HepG2 (cell line): ENCODE measurements around the gene PHF5A. TPM values are rescaled to one million over a fixed set of nuclear protein-coding genes. Genes with fewer than 3 reads are reported as not detected.

Source experiments
- ATAC-seq: fragments of 200-7000 bp; cut with Tn5 transposase; 3 replicates; pipeline ENCODE4 v1.9.1; 2020; ENCODE audit warnings: mild to moderate bottlenecking, moderate library complexity
- BruUV-seq: library from RNA; stranded (reverse); fragments of 400-500 nt; replicated peaks from 2 replicates; lab custom pipeline; 2021; lab: Mats Ljungman, UMichigan
- CTCF ChIA-PET: fragments of 300-600 bp; formaldehyde crosslinking; extraction: SDS; loops from one replicate; lab custom pipeline; 2021; ENCODE audit warnings: low total read pairs, inconsistent platforms, low intra/inter-chr PET ratio; lab: Yijun Ruan, JAX
- POLR2A ChIA-PET: fragments of 350-600 bp; sonication (Branson Sonifier 250); formaldehyde crosslinking; loops from one replicate; lab custom pipeline; 2020; ENCODE audit warnings: antibody characterized with exemption, inconsistent platforms; lab: Yijun Ruan, JAX
- DNase-seq: peaks from one replicate; pipeline ENCODE4 v3.0.0-alpha.2; 2015; ENCODE audit warnings: low spot score
- FAIRE-seq: peaks from 3 replicates; lab custom pipeline; 2011; peaks lifted over from hg19 to GRCh38; lab: Jason Lieb, UNC
- H2AFZ ChIP-seq: one replicate; pipeline ENCODE4 v1.6.1; 2011; ENCODE audit warnings: low read length, inconsistent platforms
- H3K27ac ChIP-seq: fragments of 300-600 bp; 3 replicates; pipeline ENCODE4 v1.8.0; 2011; ENCODE audit warnings: mixed run types, mild to moderate bottlenecking, mixed read lengths, low read length, inconsistent platforms; ENCODE audit not compliant: insufficient read depth; ENCODE audit errors: extremely low read length
- H3K27me3 ChIP-seq, 2 experiments: fragments of 200-600 bp in 1 of 2; 2 replicates in 1 of 2; 3 replicates in 1 of 2; pipeline versions ENCODE4 v1.6.0 to v1.8.0; 2011; ENCODE audit warnings: low read length in 2 of 2, mild to moderate bottlenecking in 2 of 2, moderate library complexity in 2 of 2, inconsistent platforms in 1 of 2; ENCODE audit not compliant: insufficient read depth in 2 of 2, control insufficient read depth in 1 of 2
- H3K36me3 ChIP-seq, 2 experiments: fragments of 200-600 bp in 1 of 2; replicated peaks in 1 of 2; 2 replicates in 1 of 2; 3 replicates in 1 of 2; pipeline versions ENCODE4 v1.5.1 to v1.8.0; 2011; ENCODE audit warnings: low read length in 2 of 2, inconsistent platforms in 1 of 2; ENCODE audit not compliant: insufficient read depth in 2 of 2, control insufficient read depth in 1 of 2
- H3K4me1 ChIP-seq: 2 replicates; pipeline ENCODE4 v1.5.1; 2012; ENCODE audit warnings: low read length, inconsistent platforms; ENCODE audit not compliant: insufficient read depth
- H3K4me2 ChIP-seq: 2 replicates; pipeline ENCODE4 v1.6.0; 2011; ENCODE audit warnings: low read depth, low read length, inconsistent platforms
- H3K4me3 ChIP-seq, 3 experiments: fragments of 200-600 bp in 1 of 3; sonication (generic), shearing (Covaris generic) in 1 of 3; replicated peaks in 1 of 3; 2 replicates each; pipeline ENCODE4 v1.5.1; 2011 to 2016; ENCODE audit warnings: low read length in 3 of 3, inconsistent platforms in 2 of 3, low read depth in 2 of 3, mild to moderate bottlenecking in 2 of 3, control low read depth in 1 of 3, mixed read lengths in 1 of 3; ENCODE audit not compliant: insufficient read depth in 1 of 3
- H3K79me2 ChIP-seq: one replicate; pipeline ENCODE4 v1.6.1; 2011; ENCODE audit warnings: low read length, inconsistent platforms; ENCODE audit not compliant: insufficient read depth
- H3K9ac ChIP-seq: 2 replicates; pipeline ENCODE4 v1.6.0; 2011; ENCODE audit warnings: mild to moderate bottlenecking, low read depth, low read length, inconsistent platforms; ENCODE audit not compliant: insufficient read depth
- H3K9me3 ChIP-seq: 2 replicates; pipeline ENCODE4 v1.5.1; 2012; ENCODE audit warnings: mild to moderate bottlenecking, low read length
- H4K20me1 ChIP-seq: 2 replicates; pipeline ENCODE4 v1.6.0; 2011; ENCODE audit warnings: inconsistent platforms, mild to moderate bottlenecking, low read length, moderate library complexity; ENCODE audit not compliant: insufficient read depth
- ATRX ChIP-seq: sonication (generic); formaldehyde crosslinking; IDR thresholded peaks from 2 replicates; pipeline ENCODE4 v1.4.0; 2020; ENCODE audit warnings: missing genetic modification reagents, borderline replicate concordance
- BRCA1 ChIP-seq: sonication (generic); formaldehyde crosslinking; IDR thresholded peaks from 2 replicates; pipeline ENCODE4 v1.4.0; 2020; ENCODE audit warnings: missing genetic modification reagents
- DR1 ChIP-seq: sonication (generic); formaldehyde crosslinking; IDR thresholded peaks from 2 replicates; pipeline ENCODE4 v1.8.0; 2021; ENCODE audit warnings: mild to moderate bottlenecking, missing genetic modification reagents, inconsistent platforms
- ELF3 ChIP-seq: IDR thresholded peaks from 2 replicates; pipeline ENCODE4 v1.6.1; 2016; ENCODE audit warnings: missing genetic modification reagents, missing compliant biosample characterization
- FLYWCH1 ChIP-seq: sonication (generic); formaldehyde crosslinking; IDR thresholded peaks from 2 replicates; pipeline ENCODE4 v1.8.1; 2023; ENCODE audit warnings: mild to moderate bottlenecking, missing genetic modification reagents
- FOXA3 ChIP-seq: IDR thresholded peaks from 2 replicates; pipeline ENCODE4 v1.6.1; 2016; ENCODE audit warnings: missing genetic modification reagents, missing compliant biosample characterization
- GATAD2A ChIP-seq: IDR thresholded peaks from 2 replicates; pipeline ENCODE4 v1.6.1; 2016
- GPN1 ChIP-seq: sonication (generic); formaldehyde crosslinking; IDR thresholded peaks from 2 replicates; pipeline ENCODE4 v1.5.1; 2020; ENCODE audit warnings: missing genetic modification reagents, borderline replicate concordance
- HNF1B ChIP-seq: sonication (generic); formaldehyde crosslinking; IDR thresholded peaks from 2 replicates; pipeline ENCODE4 v1.5.1; 2020; ENCODE audit warnings: mild to moderate bottlenecking, moderate library complexity, missing genetic modification reagents
- JUND ChIP-seq: sonication (generic); formaldehyde crosslinking; IDR thresholded peaks from 2 replicates; pipeline ENCODE4 v1.8.0; 2022; ENCODE audit warnings: mild to moderate bottlenecking, missing genetic modification reagents
- MBD4 ChIP-seq: IDR thresholded peaks from 2 replicates; pipeline ENCODE4 v1.6.1; 2012; ENCODE audit warnings: low read length, inconsistent platforms, borderline replicate concordance
- NFE2 ChIP-seq: sonication (generic); formaldehyde crosslinking; IDR thresholded peaks from 2 replicates; pipeline ENCODE4 v1.4.0; 2020; ENCODE audit warnings: missing genetic modification reagents
- REXO4 ChIP-seq: sonication (generic); formaldehyde crosslinking; IDR thresholded peaks from 2 replicates; pipeline ENCODE4 v1.8.0; 2022; ENCODE audit warnings: missing genetic modification reagents, mild to moderate bottlenecking, borderline replicate concordance
- RFXANK ChIP-seq: IDR thresholded peaks from 2 replicates; pipeline ENCODE4 v1.6.1; 2016
- SIX1 ChIP-seq: sonication (generic); formaldehyde crosslinking; IDR thresholded peaks from 2 replicates; pipeline ENCODE4 v1.4.0; 2020; ENCODE audit warnings: missing genetic modification reagents, borderline replicate concordance
- TBL1XR1 ChIP-seq: fragments of 150-350 bp; IDR thresholded peaks from 2 replicates; pipeline ENCODE4 v1.6.1; 2014; ENCODE audit warnings: borderline replicate concordance, low read length; ENCODE audit not compliant: partially characterized antibody
- ZNF652 ChIP-seq: IDR thresholded peaks from 2 replicates; pipeline ENCODE4 v1.6.1; 2016; ENCODE audit warnings: low read depth, borderline replicate concordance
- ZSCAN31 ChIP-seq: sonication (generic); formaldehyde crosslinking; IDR thresholded peaks from 2 replicates; pipeline ENCODE4 v1.5.0; 2020; ENCODE audit warnings: low read depth, mild to moderate bottlenecking, missing genetic modification reagents
- WGBS: methylation state at CpG from one replicate; pipeline ENCODE4 v1.1.6; 2017; ENCODE audit warnings: low lambda C conversion rate; 5-methylcytosine and 5-hydroxymethylcytosine counted together
- in situ Hi-C: cut with HindIII; loops from 2 replicates; pipeline ENCODE4 v1.10.0; 2017; ENCODE audit warnings: low pct_unique_long_range_greater_than_20kb; ENCODE audit not compliant: extremely low pct_ligation_motif_present
- intact Hi-C: fragments of 100-400 bp; cut with micrococcal nuclease; formaldehyde crosslinking; loops from one replicate; pipeline ENCODE4 v1.10.0; 2022; ENCODE audit not compliant: unreplicated experiment
- polyA plus RNA-seq, 8 experiments: library from polyadenylated mRNA; depleted of rRNA in 3 of 8; stranded (reverse) in 7 of 8; unstranded in 1 of 8; fragments of >200 nt; fragmentation: Illumina TruSeq in 4 of 8; extraction: Trizol in 4 of 8; gene quantifications; 2 replicates each; pipeline versions ENCODE4 v1.2.1 to v1.2.3, GENCODE V29; 2011 to 2016; ENCODE audit warnings: low read depth in 4 of 8, missing spikeins in 1 of 8, mixed read lengths in 1 of 8; ENCODE audit not compliant: insufficient read depth in 1 of 8
- total RNA-seq, 5 experiments: library from RNA; depleted of rRNA; stranded (reverse); fragments of >200 nt; fragmentation: Illumina TruSeq; extraction: Trizol; gene quantifications; 2 replicates each; pipeline ENCODE4 v1.2.3, GENCODE V29; 2016; ENCODE audit warnings: low read depth in 1 of 5

Gene PHF5A
- total and polyA plus RNA-seq, 2 of the 13 experiments (the other 11 are each of a cell fraction or from before 2014, with no cell fraction given), result 56.6 to 105 TPM

GRCh38 chr22:41481131-41481830 lies 12.8 kb upstream of the PHF5A start:
- FAIRE-seq (no peak), DNase-seq (no peak), ATAC-seq (no peak)
- in situ Hi-C loops, result no loop called here
- Histone ChIP-seq H3K4me3 (no peak overlapping the region), H2AFZ (no peak overlapping the region), H3K79me2 (peaks cover 83% of the 10 kb centered on the region), H3K27ac (no peak overlapping the region), H3K9ac (no peak overlapping the region), H3K4me1 (peaks cover 2% of the 10 kb centered on the region; the same call in 1 of the 2 replicates), H3K4me2 (no peak overlapping the region), H3K9me3 (no peaks in the 10 kb centered on the region), H4K20me1 (0 out of 2 replicates have a peak, but pooled peaks cover 7% of the 10 kb centered on the region), H3K36me3 (peaks cover 4 to 11% of the 10 kb centered on the region in 2 experiments; a peak in 4 of 5 replicates), H3K27me3 (no peaks in the 10 kb centered on the region)
- intact Hi-C loops, result no loop called here
- no peak for TF ChIP-seq ZNF652 (CRISPR knock-in tag)
- TF ChIP-seq JUND (CRISPR knock-in tag), result no peak
- WGBS, result 98% methylated on average over 10 of the region's 15 CpGs
- no TSS peak for BruUV-seq
- POLR2A ChIA-PET, result no interaction called here
- CTCF ChIA-PET, result no interaction called here

GRCh38 chr22:41480397-41480735 lies 11.9 kb upstream of the PHF5A start:
- FAIRE-seq, result no peak
- Histone ChIP-seq H4K20me1 (0 out of 2 replicates have a peak, but pooled peaks cover 7% of the 10 kb centered on the region), H3K4me1 (peaks cover 11% of the 10 kb centered on the region), H3K27ac (no peak overlapping the region), H3K4me3 (no peak overlapping the region), H3K27me3 (no peaks in the 10 kb centered on the region), H2AFZ (no peak overlapping the region), H3K9me3 (no peaks in the 10 kb centered on the region), H3K79me2 (peaks cover 83% of the 10 kb centered on the region), H3K9ac (no peak overlapping the region), H3K4me2 (no peak overlapping the region), H3K36me3 (peaks cover 4 to 11% of the 10 kb centered on the region in 2 experiments; a peak in 4 of 5 replicates)
- no peak for DNase-seq
- no TSS peak for BruUV-seq
- no peak for ATAC-seq
- ChIA-PET CTCF (no interaction called here), POLR2A (no interaction called here)
- in situ Hi-C loops, result no loop called here
- 92% methylated on average over 6 of the region's 7 CpGs for WGBS
- intact Hi-C loops, result no loop called here
- TF ChIP-seq GATAD2A, result no peak
- TF ChIP-seq ZSCAN31 (CRISPR knock-in tag), result no peak
- no peak for TF ChIP-seq RFXANK (CRISPR knock-in tag)
- no peak for TF ChIP-seq ELF3 (CRISPR knock-in tag)
- TF ChIP-seq DR1 (CRISPR knock-in tag), result no peak
- TF ChIP-seq GPN1 (CRISPR knock-in tag), result no peak
- no peak for TF ChIP-seq SIX1 (CRISPR knock-in tag)
- TF ChIP-seq ATRX (CRISPR knock-in tag), result no peak
- TF ChIP-seq FLYWCH1 (CRISPR knock-in tag), result no peak
- no peak for TF ChIP-seq FOXA3
- no peak for TF ChIP-seq BRCA1 (CRISPR knock-in tag)
- TF ChIP-seq HNF1B, result no peak
- no peak for TF ChIP-seq TBL1XR1
- no peak for TF ChIP-seq NFE2 (CRISPR knock-in tag)
- TF ChIP-seq MBD4, result no peak
- no peak for TF ChIP-seq REXO4 (CRISPR knock-in tag)
